A549 (cell line): Measurements from ENCODE around the gene KCNAB1.

Source experiments
- CHD2 ChIP-seq: fragments of 150-350 bp; IDR thresholded peaks from 2 replicates; pipeline ENCODE4 v1.6.1; 2014; ENCODE audit warnings: low read length; ENCODE audit not compliant: partially characterized antibody
- TF ChIP-seq, protein P1 (sequence below): fragments of >200 bp; sonication (Bioruptor Twin); formaldehyde crosslinking; IDR thresholded peaks from 3 replicates; pipeline ENCODE4 v1.5.1; 2016

DNA sequence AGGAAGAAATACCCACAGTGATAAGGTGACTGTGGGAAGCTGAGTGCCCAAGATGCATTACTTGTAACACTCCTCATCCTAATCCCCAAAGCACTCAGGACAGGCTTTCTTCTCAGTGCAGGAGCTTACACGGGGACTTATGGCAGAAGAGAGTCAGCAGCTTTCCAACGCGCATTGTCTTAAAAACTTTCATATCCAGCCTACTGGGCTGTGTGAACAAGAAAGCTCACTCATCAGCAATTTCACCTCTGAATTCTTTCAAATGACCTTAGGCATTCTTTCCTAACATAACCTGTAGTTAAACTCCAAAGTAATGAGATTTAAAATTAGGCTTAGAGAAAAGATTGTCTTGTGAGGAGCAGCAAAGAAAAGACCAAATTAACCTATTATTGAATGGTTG is 132.3 kb downstream of the KCNAB1 start:
- TF ChIP-seq, protein P1, sequence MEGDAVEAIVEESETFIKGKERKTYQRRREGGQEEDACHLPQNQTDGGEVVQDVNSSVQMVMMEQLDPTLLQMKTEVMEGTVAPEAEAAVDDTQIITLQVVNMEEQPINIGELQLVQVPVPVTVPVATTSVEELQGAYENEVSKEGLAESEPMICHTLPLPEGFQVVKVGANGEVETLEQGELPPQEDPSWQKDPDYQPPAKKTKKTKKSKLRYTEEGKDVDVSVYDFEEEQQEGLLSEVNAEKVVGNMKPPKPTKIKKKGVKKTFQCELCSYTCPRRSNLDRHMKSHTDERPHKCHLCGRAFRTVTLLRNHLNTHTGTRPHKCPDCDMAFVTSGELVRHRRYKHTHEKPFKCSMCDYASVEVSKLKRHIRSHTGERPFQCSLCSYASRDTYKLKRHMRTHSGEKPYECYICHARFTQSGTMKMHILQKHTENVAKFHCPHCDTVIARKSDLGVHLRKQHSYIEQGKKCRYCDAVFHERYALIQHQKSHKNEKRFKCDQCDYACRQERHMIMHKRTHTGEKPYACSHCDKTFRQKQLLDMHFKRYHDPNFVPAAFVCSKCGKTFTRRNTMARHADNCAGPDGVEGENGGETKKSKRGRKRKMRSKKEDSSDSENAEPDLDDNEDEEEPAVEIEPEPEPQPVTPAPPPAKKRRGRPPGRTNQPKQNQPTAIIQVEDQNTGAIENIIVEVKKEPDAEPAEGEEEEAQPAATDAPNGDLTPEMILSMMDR: no peak
- TF ChIP-seq CHD2: no peak
